Gastroesophageal sphincter (tissue), 3 donors: ENCODE data around the gene NPDC1.

ENCODE experiments used
- CTCF ChIP-seq, 4 experiments: fragments of 200-600 bp in 2 of 4; fragments of 450-650 bp in 2 of 4; sonication (generic) in 1 of 4; IDR thresholded peaks; one replicate each; pipeline ENCODE4 v1.5.1; 2017 to 2019; ENCODE audit warnings: antibody characterized with exemption in 4 of 4, mild to moderate bottlenecking in 2 of 4, moderate library complexity in 2 of 4
- POLR2AphosphoS5 ChIP-seq: sonication (generic); formaldehyde crosslinking; IDR thresholded peaks from one replicate; pipeline ENCODE4 v1.6.1; 2017; ENCODE audit warnings: antibody characterized with exemption

GRCh38 chr9:137023583-137023991, 22.4 kb downstream of the NPDC1 start:
- TF ChIP-seq CTCF (IDR thresholded peaks at IDR 0.05): no peak
- no peak for TF ChIP-seq POLR2AphosphoS5
